Measurements from ENCODE around the gene CEP250. TPM values are rescaled to one million over a fixed set of nuclear protein-coding genes. Genes with fewer than 3 reads are reported as not detected.

CEP250 gene
- 50.9 TPM for total RNA-seq

GRCh38 chr20:35454881-35455609 lies at the start of gene CEP250:
CEP250 (plus strand) TSS chr20:35455598; CDS start chr20:35462368, 6,770 bp downstream.

DNA sequence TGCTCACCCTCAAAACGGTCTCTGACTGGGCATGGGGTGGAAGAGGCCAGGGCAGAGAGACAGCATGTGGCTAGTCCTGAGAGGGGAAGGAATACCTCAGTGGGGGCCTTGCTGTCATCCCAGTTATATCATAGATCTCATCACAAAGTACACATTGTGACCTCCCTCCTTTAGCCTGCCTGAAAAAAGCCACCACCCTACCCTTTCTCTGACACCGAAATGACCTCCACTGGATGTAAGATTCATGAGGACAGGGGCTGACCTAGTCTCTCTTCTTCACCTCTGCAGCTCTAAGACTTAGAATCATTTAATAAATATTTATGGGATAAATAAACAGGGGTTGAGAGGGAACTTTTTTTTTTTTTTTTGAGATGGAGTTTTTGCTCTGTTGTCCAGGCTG lies 74.2 kb downstream of the CEP250 start, which contains the start of gene C20orf173:
Gene C20orf173 (minus strand): TSS at position 101 of the 400 bp plus-strand sequence. CDS start 279 bp downstream, outside the sequence.

DNA sequence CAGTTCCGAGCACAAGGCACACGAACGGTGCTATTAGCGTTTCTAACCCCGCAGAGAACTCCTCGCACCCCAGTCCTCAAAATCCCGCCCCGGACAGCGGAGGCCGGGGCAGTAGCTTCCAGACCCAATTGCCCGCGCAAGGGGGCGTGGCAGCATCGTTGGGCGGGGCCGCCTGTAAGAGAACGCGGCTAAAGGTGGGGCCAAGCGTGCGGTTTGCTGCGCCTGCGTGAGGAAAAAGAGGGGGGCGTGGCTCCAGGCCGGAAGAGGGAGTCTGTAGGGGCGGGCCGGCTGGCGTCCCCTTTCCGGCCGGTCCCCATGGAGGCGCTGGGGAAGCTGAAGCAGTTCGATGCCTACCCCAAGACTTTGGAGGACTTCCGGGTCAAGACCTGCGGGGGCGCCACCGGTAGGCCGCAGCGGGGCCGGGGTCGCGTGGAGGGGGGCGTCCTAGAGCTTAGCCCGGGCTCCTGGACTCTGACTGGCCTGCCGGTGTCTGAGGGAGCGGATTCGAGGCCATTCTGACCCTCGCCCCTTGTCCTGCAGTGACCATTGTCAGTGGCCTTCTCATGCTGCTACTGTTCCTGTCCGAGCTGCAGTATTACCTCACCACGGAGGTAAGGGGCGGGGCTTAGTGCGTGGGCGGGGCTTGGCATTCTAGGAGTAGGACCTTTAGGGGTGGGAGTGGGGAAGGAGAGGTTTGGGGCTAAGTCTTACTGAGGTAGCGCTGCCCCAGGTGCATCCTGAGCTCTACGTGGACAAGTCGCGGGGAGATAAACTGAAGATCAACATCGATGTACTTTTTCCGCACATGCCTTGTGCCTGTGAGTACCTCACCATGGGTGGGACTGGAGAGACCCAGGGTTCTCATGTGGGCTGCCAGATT lies 86.6 kb downstream of the CEP250 start, which contains the start of gene ERGIC3:
Gene ERGIC3 (plus strand): TSS at position 296 of the 880 bp plus-strand sequence. CDS start 20 bp downstream, at position 316.

Other genes starting within 250 kb of the CEP250 start
- 15.1 TPM for gene MMP24, start 228.9 kb upstream of the CEP250 start, total RNA-seq
- gene MMP24OS, start 177.5 kb upstream of the CEP250 start, total RNA-seq: 18.3 TPM
- 47.2 TPM for gene EIF6, start 170.8 kb upstream of the CEP250 start, total RNA-seq
- gene FAM83C, start 163.2 kb upstream of the CEP250 start, total RNA-seq: 0.16 TPM
- gene UQCC1, start 43.6 kb upstream of the CEP250 start, total RNA-seq: 42.7 TPM
- 0.82 TPM for gene GDF5, start 17.4 kb upstream of the CEP250 start, total RNA-seq
- not detected for gene C20orf173, start 74.1 kb downstream of the CEP250 start, total RNA-seq
- 217 TPM for gene ERGIC3, start 86.5 kb downstream of the CEP250 start, total RNA-seq
- gene SPAG4, start 160.2 kb downstream of the CEP250 start, total RNA-seq: 1.2 TPM
- gene CPNE1, start 209.3 kb downstream of the CEP250 start, total RNA-seq: 86.6 TPM
- gene RBM12, start 209.3 kb downstream of the CEP250 start, total RNA-seq: 87.4 TPM
- gene NFS1, start 243.8 kb downstream of the CEP250 start, total RNA-seq: 38.4 TPM
- 49.9 TPM for gene ROMO1, start 243.8 kb downstream of the CEP250 start, total RNA-seq